Activated CD4-positive, alpha-beta T cell treated with anti-CD3 and anti-CD28 coated beads, Interleukin-2, amount 50 U/mL, for 16 hours (primary cell): Measurements from ENCODE around the gene CRIM1.
A peak's percentile ranks its signal among the peaks of the same experiment; 100 is the strongest.

Source experiments
- DNase-seq: peaks from one replicate; pipeline ENCODE4 v3.0.0-alpha.2; 2020

The CRIM1 gene

DNA sequence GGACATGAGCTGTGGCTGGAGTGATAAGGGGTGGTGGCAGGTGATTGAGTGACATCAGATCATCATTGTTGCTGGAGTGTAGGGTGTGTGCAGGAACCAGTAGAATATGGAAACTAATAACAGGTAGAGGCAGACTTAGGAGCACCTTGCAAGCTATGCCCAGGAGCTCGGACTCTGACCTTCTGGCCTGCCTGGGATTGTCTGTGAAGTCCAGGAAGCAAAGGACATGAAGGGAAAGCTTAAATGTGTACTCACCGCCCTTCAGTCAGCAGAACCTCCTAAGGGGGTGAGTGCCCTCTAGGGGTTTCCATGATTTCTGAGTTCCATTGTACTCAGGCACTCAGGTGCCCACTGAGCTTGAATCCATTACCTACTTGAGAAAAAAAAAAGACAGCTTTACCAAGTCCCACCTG lies 104.2 kb downstream of the CRIM1 start:
- no peak for DNase-seq

DNA sequence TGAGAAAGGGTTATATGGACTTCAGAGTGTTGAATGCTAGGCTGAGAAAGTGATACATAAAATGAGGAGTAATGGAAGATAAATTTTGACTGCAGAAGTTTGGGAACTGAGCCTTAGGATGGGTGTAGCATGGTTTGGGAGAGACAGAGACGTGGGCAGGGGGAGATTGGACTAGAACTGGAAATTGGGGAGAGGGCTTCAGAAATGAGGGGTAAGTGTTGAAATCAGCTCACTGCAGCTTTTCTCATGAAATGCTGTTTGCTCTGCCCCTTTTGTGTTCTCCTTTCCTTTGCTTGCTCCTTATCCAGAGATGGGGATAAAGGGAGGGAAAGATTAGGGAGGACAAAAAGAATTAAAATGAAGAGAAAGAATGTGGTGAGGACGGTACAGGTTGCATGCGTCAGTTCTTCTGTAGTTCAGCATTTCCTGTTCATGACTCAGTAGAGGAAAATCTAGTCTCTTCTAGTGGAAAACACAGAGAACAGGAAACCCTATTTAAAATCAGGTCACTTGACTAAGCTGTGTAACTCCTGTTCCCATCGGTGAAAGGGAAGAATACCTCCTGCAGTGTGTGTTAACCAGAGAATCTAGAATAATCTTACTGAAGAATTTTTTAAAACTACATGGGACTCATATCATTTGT lies 105.6 kb downstream of the CRIM1 start:
- DNase-seq = peak; percentile 58

DNA sequence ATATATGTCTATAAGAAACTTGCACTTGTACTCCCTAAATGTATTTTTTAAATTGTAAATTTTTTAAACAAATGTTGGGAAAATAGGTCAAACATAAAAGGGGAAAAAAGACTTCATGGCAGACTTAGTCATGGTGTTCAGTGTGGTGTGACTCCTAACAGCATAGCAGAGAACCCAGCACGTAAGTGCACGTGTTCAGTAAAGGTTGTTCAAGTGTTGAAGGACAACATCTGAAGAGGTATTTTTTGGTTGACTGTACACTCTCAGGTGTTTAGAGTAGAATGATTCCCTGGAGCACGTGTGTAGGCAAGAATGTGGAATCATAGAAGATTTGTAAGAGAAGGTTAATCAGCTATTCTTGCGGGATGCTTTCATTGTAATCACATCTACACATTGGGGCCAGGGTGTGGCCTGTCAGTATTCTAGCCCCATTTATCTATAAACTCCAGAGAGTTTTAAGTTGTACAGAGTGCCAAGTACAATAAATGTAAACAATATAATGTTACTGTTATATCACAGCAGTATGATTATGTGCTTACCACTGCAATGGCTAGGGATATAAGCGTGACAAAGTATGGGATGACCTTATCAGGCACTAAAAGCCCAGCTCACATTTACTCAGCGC lies 106.8 kb downstream of the CRIM1 start:
- no peak for DNase-seq

DNA sequence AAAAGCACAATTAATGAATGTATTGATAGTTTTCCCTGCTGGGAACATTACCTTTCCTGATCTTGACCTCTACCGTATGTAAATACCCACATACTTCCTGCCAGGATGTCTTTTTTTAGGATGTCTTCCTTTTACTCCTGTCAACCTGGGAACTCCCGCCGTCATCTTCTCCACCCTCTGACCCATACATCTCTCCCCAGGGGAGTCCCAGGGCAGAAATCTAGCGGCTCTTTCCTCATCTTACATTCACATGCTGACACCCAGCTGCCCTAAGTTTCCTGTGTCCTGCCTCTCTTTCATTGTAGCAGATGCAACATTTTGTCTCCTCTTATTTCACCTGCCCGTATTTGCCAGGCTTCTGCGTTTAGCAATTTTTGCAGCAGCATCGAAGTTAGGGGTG lies 107.8 kb downstream of the CRIM1 start:
- DNase-seq = no peak

DNA sequence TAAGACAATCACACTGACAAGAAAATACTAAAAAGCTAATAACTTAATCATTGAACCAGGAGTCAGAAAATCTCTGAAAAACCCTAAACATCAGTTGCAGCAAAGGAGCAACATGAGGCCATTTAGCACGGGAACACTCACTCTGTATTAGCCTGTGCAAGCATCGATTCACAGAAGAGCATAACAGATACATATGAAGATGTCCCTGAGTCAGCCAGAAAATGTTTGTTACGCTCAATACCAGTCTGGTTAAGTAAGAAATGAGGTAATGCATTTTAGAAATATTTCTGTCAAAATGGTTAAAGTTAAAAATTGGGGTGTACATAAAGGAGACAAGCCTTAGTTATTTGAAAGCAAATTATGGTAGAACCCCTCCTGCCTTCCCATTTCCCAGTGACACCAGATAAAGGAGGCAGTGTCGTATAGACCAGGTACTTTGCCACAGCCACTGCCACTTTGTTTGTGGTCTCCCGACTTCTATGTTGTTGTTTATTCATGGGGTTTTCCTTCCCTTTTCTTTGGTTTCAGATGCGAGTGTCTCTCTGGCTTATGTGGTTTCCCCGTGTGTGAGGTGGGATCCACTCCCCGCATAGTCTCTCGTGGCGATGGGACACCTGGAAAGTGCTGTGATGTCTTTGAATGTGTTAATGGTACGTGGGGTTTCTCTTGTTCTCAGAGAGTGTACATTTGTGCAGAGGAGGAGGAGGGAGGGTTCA lies 108.6 kb downstream of the CRIM1 start:
- DNase-seq = no peak

DNA sequence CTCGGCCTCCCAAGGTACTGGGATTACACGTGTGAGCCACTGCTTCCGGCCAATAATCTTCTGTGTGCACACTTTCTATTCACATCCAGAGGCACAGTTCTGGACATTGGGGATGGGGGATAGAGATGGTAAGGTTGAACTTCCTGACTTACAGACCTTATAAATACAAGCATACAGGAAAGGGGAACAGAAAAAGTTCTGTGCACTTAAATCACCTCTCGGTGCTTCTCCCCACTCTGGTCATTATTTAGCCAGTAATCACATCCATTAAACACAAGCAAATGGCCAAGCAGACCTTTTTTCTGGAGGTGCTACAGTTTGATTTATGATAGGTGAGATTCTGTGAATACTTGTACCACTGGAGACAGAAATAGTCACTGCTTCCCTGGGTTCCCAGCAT lies 110.6 kb downstream of the CRIM1 start:
- DNase-seq = no peak

DNA sequence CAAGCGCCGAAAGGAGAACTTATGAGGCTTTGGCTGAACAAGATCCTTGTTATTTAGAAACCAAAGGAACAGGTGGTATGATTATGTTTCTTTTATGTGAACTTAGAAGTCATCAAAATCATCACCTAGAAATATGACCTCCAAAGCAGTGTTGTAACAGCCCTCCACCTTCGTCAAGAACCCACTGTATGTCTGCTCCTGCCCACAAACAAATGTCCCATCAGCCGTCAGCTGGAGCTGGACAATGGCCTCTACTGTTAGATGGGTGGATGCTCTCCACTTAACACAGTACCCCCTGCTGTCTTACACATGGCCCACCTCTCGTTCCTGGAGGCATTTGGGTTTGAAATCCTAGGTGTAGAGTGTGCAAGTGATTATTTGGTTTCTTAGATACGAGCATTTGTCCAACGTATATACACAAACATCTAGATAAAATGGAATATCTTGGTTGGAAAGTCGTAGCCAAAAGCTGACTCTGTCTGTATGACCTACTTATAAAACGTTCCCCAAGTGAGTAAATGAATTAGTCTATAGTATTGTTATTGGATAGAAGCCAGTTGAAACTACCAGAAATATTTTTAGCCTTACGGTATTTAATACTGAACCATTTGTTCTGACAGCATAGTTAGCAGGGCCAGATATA lies 113.0 kb downstream of the CRIM1 start:
- no peak for DNase-seq

DNA sequence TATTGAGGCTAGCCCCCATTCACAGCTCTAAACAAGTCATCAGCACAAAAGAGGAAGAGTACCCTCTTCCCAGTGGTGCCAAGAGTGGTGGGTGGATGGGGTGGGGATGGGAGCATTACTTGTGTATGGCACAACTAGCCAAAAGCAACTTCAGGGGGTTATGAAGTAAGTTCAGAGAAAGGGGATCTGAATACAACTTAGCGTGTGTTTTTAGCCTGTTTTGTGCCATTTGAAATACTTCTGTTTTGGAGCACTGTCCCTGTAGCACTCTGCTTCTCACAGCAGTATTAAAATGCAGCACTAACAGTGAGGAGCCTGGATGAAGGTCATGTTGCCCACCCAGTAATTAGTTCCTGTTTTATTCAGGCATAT lies 113.5 kb downstream of the CRIM1 start:
- no peak for DNase-seq

DNA sequence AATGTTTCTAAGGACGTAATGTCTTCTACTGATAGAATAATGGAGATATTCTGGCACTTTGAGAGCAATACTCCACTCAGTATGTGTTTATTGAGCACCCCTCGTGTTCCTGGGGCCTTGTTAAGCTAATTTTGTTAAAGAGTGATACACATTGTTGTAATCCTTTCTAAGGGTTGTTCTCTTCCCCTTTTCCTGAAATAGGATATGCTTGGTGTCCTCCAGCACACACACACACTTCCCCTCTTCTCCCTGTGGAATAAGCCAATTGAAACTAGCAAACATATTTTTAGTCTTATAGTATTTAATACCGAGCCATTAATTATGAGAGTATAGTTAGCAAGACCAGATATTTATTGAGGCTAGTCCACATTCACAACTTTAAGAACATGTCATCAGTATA lies 114.1 kb downstream of the CRIM1 start:
- DNase-seq = no peak

DNA sequence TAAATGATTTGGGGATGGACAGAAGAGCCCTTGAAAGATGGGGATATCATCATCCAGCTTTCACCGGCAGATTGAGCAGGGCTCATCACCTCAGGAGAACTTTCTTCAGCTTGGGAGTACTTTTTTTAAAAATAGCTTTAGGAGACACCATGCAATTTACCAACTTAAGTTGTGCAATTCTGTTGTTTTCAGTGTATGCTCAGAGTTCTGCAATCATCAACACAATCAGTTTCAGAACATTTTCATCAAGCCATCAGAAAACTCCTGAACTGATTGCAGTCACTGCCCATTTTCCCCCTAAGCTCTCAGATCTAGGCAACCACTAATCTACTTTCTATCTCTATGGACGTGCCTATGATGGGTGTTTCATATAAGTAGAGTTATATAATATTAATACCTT lies 117.7 kb downstream of the CRIM1 start:
- DNase-seq = no peak

DNA sequence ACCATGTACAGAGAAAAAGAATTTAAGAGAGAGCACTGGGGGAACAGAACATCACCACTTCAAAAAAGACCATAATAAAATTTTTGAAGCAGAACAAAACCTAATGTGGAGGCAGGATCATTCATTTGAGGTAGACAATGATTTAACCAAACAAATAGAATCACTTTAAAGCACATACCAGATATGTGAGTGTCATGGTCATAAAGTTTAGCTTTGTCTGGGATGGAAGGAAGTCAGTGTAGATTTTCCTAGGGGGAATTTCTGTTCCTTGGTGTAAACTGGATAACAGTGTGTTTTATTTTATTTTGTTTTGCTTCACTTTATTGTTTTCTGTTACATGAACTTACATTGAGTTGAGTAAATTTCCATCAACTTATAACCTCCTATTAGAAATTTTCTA lies 120.8 kb downstream of the CRIM1 start:
- DNase-seq = no peak

DNA sequence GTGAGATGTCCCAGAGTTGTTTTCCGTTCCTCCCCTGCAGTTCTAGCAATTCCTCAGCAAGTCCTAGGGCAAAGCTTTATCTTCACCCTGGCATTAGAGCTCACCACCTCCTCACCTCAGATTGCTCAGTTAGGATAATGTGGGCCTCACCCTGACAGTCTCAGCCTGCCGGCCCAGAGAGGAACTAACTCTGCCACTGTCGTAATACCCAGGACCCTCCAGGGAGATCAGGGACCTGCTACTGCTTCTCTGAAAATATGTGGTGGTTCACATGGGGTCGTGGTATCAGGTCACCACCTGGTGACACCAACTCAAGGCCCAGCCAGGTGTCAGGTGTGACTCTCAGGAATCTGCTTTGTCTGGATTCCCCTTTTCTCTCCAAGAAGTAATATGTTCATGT lies 121.7 kb downstream of the CRIM1 start:
- no peak for DNase-seq

DNA sequence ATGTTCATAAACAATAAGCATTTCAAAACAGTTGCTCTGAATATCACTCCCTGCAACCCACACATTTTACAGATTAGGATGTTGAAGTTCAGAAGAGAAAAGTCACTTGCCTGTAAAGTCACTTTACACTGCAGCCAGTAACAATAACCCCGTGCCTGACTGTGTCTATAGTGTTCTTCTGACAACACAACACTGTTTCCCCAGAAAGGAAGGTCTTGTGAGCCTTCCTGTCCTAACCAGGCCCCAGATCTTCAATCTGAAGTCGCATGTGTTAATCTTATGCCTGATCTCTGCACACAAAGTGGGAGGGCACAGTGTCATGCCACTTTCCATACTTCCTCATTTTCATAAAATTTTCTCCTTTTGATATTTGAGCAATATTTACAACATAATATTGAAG lies 122.2 kb downstream of the CRIM1 start:
- DNase-seq = no peak

DNA sequence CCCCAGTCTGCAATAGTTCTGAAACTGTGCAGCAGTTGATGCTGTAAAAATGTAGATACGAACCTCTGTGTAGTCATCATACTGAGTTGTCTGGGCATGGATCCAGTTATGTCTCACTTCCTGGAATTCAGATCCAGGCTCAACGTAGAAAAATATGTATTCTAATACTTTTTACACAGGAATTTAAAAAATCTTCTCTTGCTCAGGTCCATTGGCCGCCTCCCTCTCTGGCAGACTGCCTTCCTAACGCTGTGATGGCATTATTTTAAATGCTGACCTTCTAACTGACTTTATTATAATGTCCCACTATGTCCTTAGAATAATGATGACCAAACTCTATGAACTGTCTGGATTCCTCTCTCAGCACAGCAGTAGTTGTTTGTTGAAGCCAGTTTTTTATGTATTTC lies 122.8 kb downstream of the CRIM1 start:
- DNase-seq = no peak

DNA sequence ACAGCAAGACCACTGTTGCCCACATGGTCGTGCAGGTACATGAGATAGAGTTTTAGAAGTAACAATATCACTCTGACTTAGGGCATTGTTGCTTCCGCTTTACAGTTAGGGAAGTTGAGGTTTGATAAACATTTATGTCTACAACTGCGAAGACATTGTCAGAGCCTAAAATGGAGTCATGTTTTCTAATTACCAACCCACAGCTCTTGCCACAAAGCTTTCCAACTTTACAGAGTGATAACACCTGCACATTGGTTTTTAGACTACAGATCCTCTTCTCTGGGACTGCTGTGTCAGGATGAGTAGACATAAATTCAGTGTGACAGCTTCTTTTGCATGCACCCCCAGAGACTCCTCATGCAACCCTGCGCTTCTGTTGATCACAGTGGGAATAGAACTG lies 123.4 kb downstream of the CRIM1 start:
- no peak for DNase-seq

DNA sequence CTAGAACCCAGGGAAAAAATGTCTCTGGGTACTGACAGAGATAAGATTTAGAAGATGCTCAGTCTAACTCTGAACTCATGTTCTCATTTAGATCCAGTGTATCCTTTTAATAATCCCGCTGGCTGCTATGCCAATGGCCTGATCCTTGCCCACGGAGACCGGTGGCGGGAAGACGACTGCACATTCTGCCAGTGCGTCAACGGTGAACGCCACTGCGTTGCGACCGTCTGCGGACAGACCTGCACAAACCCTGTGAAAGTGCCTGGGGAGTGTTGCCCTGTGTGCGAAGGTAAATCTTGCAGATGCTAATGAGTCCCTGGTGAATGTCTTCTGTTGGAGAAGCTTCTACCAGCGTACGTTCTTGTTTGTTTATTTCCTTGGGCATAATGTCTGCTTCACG lies 123.8 kb downstream of the CRIM1 start:
- DNase-seq = no peak

DNA sequence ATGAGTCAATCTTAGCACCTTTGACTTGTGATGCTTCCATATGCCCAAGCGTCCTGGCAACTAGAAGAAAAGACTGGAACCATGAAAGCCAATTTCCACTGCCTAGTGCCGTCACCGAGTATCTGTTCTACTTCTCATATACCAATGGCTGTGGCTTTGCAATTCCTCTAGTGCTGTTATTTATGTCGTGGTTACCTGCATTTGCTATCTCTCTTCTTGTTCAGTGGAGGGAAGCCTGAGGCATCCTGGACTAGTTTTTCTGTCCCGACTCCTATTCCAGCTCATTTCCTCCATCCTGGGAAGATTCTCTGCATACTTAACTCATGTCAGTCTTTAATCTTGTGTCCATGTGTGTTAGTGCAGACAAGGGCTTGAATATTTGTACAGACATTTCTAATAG lies 124.5 kb downstream of the CRIM1 start:
- no peak for DNase-seq

DNA sequence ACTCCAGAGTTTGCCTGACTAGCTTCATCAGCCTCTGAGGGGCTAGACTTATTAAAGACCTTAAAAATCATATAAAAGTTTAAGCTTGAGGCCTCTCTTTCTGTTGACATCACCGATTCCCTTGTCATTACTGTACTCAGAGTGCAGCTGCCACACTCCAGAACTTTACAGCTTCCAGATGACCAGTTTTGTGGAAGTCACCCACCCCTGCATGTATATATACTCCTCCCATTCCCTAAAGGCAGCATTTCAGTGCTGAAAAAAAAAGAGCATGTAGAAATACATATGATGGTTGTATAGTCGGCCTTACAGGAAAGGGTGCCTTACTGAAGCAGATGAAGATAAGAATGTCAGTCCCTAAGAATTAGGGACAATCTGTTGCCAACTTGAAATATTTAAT lies 125.1 kb downstream of the CRIM1 start:
- no peak for DNase-seq

DNA sequence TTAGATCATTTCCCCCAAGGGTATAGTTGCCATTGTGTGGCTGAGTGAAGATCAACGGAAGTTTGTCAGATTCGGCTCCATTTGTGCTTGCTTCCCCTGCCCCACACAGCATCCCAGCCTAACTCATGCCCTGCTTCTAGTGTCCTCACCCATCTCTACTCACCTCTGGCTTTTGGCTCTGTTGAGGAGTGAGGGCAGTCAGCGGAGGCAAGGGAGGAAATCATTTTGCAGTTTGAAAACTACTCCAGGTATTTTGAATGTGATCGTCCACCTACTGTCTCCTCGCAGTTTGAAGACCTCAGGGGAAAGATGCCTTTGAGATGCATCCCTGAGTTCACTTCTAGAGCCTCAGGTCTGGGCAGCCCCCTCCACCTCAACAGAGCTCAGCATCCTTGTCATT lies 126.1 kb downstream of the CRIM1 start:
- DNase-seq = no peak

DNA sequence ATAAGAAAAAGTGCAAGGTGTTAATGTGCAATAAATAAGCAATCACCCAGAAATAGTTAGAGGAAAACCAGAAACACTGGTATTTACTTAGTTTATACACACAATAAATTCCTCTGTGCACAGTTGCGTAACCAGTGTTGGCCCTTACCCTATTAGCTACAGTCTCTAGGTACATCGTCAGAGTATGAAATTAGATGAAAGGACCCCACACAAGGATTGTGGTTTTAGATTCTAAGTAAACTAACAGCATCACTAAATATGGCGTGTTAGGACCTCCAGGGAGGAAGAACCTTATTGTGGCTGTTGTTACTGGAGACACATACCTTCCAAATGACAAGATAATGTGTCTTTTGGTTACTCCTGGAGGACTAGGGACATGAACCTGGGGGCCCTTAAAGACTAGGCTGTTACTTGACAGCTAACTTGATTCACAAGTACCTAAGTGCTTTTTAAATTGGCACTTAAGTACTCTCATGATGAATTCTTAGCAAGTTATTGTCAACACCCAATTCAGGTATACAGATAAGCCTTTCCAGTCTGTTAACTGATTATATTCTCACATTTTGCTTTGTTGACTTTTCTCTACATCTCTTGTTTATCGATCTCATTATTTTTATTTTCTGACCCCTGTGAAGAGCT lies 127.1 kb downstream of the CRIM1 start:
- DNase-seq = no peak

DNA sequence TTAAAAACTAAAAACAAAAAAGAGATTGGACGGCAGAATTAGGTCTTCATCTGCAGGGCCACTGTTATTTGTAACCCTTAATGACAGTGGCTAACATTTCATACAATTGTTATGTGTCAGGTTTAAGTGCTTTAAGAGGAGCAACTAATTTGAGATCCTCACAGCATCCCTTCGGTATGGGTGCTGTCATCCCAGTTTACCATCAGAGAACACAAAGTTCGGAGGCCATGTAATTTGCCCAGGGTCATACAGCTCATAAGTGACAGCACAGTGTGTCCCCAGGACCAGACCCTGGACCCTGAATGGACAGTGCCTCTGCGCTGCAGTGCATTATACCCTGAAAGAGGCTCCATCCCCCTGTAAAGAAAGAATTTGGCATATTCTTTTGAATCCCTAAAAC lies 127.7 kb downstream of the CRIM1 start:
- DNase-seq = no peak

DNA sequence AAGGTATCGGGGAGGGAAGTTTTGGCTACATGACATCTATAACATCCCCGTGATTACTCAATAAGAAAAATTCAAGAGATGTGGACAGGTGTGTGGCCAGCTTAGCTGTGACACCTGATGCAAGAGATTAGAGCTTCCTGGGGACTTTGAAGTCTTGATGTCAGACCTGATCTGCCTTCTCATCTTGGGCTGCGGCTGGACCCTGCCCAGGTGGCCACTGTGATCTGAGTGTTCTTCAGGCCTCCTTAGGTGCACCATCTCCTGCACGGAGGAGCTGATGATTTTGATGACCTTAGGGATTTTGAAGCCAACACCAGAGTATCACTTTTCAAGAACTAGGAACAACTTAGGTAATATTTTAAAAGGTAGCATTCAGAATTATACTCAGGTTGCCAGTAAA lies 128.9 kb downstream of the CRIM1 start:
- no peak for DNase-seq

DNA sequence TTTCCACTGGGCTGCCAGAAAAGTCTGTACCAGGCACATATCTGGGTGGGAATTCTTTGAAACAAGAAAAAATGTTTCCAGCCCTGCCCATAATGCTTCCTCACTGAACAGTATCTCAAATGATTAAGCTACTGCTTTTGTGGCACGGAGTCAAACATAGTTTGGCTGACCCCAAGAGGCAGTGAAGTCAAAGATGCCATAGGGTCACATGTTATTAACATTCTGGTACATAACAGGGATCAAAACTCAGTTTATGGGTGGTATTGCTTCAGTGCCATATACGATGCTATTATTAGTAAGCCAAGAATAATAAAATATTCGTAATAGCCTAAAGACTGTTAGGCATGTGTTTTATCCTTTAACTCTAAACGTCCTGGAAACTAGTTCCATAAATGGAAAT lies 129.9 kb downstream of the CRIM1 start:
- no peak for DNase-seq
